T1000 (cell line): ENCODE measurements around the gene PAQR4.
"Not testable (repeated sequence)": the region's sequence is repeated elsewhere in the genome, so short reads cannot be mapped to it uniquely, and the experiment has no call there.

Source experiments
- DNase-seq: peaks from one replicate; lab custom pipeline; 2025; ENCODE audit warnings: mixed read lengths; lab: John Stamatoyannopoulos, UW

PAQR4 gene

DNA sequence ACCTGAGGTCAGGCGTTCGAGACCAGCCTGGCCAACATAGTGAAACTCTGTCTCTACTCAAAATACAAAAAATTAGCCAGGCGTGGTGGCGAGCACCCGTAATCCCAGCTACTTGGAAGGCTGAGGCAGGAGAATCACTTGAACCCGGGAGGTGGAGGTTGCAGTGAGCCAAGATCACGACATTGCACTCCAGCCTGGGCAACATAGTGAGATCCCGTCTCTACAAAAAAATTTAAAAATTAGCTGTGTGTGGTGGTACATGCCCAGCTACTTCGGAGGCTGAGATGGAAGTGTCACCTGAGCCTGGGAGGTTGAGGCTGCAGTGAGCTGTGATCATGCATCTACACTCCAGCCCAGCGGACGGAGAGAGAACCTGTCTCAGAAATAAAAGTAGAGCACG lies 25.4 kb upstream of the PAQR4 start:
- DNase-seq = not testable (repeated sequence)

DNA sequence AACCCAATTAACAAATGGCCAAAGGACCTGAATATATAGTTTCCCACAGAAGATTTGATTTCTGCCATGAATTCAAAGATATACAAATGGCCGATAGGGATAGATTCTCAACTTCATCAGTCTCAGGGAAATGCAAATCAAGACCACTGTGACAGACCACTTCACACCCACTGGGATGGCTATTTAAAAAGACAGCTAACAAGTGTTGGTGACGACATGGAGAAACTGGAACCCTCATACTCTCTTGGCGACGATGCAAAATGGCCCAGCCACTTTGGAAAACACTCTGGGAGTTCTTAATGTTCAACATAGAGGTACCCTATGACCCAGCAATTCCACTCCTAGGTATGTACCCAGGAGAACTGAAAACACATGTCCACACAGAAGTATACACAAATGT lies 22.5 kb upstream of the PAQR4 start:
- DNase-seq = no peak

DNA sequence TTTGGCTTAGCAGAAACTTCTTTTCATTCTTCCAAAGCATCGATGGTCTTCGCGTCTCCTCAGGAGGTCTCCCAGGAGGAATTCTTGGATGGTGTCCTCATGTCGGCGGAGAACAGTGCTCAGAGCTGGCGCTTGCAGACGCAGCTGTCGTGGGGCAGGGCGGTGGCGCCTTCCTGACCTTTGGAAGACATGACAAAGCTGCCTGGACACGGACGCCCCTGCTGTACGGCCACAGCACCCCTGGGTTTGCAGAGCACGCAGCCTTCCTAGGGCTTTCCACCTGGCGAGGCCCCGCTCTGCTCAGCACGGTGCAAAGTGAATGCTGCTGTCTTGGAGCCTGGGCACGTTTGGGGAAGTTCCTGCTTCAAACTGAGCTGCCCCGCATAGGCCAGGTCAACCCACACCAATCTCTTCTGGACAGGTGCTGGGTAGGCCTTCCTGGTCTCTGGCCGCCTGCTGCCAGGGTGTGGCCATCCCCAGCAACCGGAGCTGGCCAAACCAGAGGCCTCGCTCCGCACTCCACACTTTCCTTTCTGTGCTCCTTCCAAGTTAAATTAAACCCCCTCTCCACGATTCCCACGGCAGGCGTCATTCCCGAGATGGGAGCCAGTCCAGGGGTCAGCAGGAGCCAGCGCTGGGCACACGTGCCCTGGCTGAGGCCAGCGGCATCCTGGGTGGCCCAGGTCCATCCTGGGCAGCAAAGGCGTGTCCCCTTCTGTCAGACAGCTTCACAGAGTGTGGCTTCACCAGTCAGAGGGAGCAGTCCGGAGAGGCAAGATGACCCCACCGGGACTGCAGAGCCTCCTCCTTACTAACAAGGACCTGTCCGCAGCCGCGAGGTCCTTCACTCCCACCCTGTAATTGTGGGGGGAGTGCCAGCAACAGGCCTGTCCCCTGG lies 20.1 kb upstream of the PAQR4 start:
- no peak for DNase-seq

DNA sequence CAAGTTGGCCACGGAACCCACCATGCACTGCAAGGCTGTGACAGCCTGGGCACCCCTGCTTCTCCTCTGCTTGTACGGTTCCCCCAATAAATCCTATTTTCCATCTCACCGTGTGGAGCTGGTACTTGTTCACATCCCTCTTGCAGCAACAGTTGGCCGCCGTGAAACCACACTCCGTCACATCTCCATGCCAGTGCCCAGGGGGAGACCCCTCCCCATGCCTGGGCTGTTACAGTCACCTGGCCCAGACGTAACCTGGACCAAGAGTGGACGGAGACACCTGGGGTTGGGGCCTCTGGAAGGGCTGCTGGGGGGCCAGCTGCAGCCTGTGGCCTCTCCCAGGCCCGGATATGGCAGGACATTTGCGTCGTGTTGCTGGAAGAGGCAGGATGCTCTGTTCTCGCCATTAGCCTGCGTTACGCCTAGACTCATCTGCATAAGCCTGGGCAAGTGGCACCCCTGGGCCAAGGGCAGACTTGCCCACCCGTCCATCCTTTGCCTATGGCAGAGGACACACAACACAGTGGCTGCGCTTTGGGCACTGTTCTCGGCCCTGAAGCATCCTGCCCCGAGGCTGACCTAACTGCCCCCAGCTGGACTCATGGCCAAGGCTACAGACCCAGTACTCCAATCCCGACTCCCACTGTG lies 19.3 kb upstream of the PAQR4 start:
- no peak for DNase-seq

DNA sequence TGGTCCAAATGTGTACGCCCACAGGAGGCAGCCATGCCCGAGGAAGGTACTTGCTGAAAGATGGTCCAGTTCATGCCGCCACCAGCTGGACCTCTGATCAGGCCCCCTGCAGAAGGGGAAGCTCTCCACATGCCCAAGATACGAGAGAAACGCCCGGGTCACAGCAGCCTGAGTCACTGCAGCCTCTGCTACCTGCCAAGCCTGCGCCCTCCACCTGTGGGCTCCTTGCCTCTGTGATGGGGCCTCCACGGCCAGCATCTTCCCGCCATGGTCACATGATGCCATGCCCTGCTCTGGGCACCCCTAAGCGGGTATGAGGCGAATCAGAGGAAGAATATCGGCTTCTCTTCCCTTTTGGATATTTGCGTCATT lies 18.8 kb upstream of the PAQR4 start:
- DNase-seq = no peak

DNA sequence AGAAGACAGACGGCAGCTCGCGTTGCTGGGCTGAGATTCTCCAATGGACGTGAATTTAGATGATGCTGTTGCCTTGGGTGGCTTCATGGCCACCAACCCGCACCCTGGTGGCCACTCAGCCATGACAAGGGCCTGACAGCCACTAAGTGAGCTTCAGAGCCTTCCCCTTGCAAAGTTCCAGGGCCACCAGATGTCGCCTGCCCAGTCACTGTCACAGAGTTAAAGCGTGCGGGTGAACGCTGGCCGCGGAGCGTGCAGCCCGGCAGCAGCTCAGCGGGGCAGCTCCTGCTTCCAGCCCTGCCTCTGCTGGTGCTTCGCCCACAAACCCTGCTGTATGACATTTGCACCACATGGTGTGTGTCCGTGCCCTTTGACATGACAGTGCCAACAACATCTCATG lies 18.4 kb upstream of the PAQR4 start:
- DNase-seq = no peak

DNA sequence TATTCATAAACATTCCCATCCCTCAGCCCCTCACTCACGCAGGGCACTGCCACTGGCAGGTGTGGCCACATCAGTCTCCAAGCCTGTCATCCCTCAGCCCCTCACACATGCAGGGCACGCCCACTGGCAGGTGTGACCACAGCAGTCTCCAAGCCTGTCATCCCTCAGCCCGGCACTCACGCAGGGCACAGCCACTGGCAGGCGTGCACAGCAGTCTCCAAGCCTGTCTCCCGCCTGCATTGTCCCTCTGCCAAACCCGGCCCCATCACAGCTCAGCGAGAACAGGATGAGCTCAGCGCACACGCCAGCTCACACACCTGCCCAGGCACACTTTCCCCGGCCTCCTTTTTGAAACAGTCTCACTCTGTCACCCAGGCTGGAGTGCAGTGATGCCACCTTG lies 16.5 kb upstream of the PAQR4 start:
- no peak for DNase-seq

DNA sequence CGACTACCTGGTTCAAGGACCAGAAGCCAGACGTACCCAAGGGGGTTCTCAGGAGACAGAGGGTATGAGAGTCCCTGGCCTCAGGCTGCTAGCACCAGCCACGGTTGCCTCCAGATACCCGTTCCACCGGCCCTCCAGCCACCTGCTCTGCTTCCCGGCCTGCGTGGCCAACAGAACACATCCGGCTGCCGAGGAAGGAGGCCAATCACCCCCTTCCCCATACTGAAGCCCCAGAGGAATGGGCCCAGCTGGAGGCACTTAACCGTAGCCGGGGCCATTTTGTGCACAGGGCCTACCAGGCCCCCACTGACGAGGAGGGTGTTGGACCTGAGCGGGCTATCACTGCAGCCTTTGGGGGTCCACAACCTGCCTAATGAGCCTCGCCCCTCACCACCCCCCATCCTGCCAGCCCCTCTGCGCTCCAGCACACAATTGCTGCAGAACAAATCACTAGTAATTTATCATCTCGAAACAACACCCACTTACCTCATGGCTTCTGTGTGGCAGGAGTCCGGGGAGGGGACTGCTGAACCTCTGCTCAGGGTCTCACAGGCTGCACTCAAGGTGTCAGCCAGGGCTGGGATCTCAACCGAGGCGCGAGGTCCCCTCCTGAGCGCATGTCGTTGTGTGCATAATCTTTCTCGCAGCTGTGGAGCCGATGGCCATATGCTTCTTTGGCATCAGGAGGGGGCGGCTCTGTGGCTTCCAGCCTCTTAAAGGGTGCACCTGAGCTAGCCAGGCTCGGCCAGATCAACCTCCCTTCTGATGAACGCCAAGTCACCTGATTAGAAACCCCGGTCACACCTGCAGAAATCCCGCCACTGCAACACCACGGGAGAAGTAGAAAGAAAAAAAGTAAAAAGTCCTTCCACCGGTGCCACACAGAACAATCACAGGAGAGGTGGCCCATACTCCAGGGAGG lies 15.2 kb upstream of the PAQR4 start:
- DNase-seq = no peak

DNA sequence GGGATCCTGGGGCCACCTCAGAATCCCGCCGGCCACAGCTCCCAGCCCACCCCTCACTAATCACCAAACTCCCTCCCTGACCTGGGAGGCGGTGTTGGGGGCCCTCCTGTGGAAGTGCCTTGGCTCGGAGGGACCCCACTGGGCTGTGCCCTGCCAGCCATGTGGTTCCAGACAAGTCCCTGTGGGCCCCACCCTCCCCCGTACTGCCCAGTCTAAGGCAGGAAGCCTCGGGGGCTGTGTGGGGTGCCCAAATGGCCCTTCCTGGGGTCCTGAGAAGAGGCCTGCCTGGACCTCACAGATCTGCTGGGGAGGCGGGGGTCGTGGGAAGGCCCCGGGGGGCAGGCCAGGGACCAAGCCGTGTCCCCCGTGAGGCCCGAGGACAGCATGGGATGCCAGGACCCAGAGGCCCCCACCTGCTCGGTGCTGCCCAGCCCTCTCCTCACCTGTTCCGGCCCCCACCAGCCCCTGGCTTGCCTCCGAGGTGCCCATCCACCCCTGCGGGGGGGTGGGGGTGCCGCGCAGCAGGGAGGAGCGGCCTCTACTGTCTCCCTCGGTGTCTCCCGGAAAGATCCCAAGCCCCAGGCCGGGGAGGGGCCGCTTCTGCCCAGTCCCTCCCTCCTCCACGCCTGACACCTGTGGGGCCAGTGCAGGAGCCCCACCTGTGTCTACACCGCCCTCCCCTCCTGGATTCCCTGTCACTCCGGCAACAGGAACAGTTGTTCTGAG lies 14.3 kb upstream of the PAQR4 start:
- DNase-seq = no peak

DNA sequence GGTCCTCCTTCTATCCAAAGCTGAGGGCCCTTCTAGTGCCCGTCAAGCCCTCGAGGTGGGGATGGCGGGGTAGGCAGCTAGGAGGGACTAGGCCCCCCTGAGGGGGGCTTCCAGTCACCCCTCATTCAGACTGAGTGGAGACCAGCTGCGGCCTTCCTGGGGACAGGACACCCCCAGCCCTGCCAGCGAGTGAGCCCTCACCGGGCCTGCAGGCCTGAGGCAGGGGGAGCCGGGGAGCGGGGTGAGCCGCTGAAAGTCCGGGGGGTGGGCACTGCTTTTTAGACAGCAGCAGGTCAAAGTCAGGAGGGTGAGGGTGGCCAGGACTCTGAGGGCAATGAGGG lies 13.7 kb upstream of the PAQR4 start:
- DNase-seq = no peak

DNA sequence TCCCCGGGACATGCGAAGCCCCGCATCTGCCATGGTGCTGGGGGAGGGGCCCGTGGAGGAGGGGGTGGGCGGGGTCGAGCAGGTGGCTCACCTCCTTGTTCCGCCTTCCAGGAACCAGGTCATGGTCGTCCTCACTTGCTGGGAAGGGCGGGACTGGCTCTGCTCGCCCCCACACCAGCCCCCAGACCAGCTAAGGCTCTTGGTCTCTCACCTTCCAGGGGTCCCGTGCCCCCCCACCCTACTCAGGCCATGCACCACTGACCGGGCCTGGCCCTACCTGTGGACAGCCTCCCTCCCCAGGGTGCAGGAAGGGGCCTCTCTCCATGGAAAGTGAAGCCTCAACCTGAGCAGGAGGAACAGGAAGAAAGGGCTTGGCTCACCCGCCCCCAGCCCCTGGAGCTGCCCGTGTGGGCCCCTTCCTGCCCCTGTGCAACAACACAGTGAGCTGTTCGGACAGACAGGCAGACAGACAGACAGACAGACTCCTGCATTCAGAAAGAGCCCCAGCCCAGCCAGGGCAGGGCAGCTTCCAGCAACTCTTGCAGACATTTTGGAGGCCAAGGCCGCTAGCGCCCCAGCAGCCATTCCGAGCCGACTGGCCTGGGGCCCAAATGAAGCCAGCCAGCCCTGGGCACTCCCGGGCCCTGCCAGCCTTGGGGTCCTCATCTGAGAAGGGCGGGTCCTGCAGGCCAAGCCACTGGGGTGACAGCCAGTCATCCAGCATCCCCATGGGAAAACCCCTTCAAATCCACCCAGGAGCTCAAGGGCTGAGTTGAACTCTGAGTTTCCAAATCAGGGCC lies 13.2 kb upstream of the PAQR4 start:
- no peak for DNase-seq

DNA sequence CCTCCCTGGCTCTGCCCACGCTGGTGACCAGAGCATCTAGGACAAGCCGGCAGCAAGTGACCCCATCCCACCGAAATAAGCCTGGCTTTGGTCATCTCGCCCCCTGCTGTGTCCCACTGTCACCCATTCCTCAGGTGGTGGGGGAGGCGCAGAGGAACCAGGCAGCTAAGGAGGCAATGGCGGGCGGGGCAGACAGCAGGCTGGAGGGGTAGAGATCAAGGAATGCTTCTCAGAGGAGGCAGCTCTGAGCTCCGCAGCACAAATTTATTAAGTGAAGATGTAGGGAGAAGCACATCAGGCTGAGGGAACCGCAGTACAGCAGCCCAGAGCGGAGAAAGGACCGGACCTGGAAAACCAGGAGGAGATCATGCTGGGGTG lies 12.6 kb upstream of the PAQR4 start:
- DNase-seq = no peak

DNA sequence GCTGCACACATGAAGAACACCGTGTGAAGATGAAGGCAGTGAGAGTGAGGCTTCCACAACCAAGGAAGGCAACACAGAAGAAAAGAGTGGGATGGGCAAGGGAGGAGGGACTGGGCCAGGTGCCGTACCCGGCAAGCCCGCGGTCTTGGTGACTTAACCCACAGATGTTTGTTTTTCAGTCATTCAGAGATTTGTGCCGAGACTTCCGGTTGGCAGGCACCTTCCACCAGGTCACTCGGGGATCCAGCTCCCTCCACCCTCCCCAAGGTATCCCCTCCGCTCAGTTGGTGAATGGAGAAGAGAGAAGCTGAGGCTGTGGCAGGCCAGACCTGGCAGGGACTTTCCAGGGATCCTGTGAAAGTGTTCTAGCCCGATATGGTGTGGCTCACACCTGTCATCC lies 9.9 kb upstream of the PAQR4 start:
- DNase-seq = no peak

DNA sequence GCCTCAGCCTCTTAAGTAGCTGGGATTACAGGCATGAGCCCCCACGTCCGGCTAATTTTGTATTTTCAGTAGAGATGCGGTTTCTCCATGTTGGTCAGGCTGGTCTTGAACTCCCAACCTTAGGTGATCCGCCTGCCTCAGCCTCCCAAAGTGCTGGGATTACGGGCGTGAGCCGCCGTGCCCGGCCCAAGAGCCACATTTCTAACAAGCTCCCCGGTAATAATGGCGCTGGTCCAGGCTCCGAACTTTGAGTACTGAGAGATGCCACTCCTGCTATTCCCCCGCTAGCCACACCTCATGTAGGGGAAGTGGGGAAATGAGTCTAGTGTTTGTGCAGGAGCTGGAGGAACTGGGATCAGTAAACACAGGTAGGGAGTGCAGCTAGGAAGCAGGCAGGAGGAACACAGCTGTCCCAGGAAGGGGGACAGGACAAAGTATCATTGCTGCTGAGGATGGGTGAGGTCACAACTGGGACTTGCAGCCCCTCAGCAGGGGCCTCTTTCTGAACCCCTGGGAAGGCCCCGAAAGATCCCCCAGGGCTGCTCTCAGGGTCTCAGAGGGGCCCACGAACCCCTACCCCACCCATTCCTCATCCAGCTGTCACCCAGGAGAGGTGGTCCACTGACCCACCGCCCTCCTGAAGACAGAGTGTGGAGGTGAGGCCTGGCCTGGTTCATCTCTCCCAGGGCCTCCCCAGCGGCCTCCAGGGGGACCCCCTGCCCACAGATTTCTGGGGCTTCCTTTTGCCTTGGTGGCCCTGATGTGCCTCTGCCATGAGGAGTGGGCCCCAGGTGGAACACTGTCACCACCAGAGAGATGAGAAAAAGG lies 8.8 kb upstream of the PAQR4 start:
- no peak for DNase-seq

DNA sequence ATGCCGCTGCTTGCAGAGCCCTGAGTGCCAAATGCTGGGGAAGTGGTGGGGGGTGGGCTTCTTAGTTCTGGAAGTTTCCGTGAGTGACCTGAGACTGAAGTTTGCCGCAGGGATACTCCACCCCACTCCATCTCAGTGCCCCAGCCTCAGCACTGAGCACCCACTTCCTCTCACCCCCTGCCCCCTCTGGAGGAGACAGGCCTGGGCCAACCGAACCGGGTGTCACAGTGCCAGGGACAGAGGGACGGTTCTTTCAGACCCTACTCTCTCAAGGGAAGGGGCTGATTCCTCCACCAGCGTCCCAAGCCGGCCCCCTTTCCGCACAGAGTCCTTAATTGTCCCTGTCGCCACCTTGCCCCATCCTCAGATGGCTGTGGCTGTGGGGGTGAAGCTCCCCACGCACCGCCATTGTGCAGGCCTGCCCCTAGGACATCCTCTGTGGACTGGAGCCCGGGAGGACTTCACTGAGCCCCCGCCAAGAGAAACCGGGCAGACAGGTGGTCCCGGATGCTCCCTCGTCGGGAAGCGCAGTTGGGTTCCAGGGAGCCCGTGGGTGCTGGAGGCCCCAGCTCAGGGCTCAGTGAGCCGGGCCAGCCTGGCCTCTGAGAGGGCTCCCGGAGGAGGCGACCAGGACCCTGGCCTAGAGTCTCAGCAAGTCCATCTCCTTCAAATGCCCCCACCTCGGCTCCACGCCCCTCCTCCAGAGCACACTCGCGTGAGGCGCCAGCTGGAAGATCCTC lies 6.6 kb upstream of the PAQR4 start:
- DNase-seq = no peak

DNA sequence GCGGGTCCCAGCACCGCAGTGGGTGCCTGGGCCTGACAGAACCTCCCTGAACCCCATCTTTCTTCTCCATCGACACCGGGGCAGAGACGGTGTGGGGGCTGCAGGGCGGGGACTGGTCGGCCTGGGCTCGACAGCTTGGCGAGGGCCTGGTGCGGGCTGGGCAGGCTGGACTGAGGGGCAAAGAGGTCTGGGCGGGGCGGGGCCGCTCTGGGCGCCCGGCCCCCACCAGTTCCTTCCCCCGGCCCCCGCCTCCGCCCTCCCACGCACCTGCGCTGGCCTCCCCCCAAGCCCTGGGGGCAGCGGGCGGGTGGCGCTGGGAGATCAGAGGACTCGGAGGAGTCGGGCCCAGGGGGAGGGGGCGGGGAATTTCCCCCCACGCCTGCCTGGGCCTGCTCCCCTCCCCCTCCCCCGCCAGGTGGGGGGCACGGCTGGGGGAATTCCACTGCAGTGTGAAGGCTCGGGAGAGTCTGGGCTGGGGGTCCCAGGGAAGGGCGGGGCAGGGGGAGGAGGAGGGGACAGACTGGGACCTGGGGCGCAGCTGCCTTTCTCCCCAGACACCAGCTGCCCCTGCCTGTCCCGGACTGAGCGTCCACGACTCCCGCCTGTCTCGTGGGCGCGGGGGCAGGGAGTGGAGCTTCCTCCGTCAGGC lies 6.0 kb upstream of the PAQR4 start:
- no peak for DNase-seq

DNA sequence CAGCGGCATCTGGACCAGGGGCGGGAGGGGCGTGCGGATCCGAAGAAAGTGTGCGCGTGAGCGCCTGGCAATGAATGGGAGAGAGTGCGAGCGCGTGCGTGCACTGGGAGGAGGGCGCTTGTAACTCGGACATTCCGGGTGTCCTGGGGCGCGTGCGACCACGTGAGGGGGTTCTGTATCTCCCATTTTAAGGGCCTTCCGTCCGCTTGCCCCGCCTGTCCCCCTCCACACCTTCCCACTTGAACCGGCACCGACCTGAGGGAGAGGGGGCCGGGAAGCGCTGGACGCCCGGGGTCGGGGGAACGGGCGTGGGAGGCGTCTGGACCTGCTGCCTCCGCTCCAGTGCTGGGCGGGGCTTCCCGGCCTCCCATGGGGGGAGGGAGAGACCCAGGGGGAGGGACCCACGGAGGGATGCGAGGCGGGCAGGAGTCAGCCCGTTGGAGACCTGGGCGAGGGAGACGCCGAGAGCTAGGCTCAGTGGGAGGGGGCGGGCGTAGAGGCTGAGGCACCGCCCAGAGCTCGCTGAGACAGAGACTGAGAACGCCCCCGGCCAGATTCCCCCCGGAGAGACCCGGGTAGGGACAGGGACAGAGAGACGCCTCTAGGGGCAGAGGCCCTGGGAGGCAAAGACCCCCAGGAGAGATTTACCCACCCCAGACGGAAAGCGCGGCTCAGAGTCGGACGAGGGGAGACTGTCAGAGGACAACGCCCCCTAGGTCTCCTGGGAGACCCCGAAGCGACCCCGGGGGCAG lies 5.2 kb upstream of the PAQR4 start, which contains the start of gene KREMEN2:
KREMEN2 (plus strand) TSS at position 553 of the 752 bp plus-strand sequence. CDS start 246 bp downstream, outside the sequence.
- DNase-seq = peak; percentile 31
